DND-41 (cell line): Measurements from ENCODE around the gene CHMP1A.

Experiments used
- CTCF ChIP-seq: IDR thresholded peaks from 2 replicates; pipeline ENCODE4 v1.5.1; 2012; ENCODE audit warnings: borderline replicate concordance, low read length, moderate library complexity, mild to moderate bottlenecking; ENCODE audit not compliant: poor library complexity, severe bottlenecking; ENCODE audit errors: extremely low read depth
- EZH2 ChIP-seq: IDR thresholded peaks from 3 replicates; pipeline ENCODE4 v1.6.1; 2012; ENCODE audit warnings: borderline replicate concordance, low read depth, mild to moderate bottlenecking, moderate library complexity, low read length, inconsistent platforms; ENCODE audit not compliant: severe bottlenecking

- TF ChIP-seq CTCF (no peak), EZH2 (no peak)
Measured at GRCh38 chr16:89610108-89610453, 47.4 kb downstream of the CHMP1A start.
